Sigmoid colon (tissue), 4 donors: ENCODE measurements around the gene FMO2.

Experiments used
- EP300 ChIP-seq, 4 donors: sonication (generic); formaldehyde crosslinking; IDR thresholded peaks; one replicate each; pipeline ENCODE4 v1.6.1; 2017; ENCODE audit warnings: antibody characterized with exemption in 4 of 4
- TF ChIP-seq, protein P1 (sequence below), 4 experiments: fragments of 450-650 bp in 3 of 4; fragments of 200-600 bp in 1 of 4; IDR thresholded peaks; one replicate each; pipeline ENCODE4 v1.5.1; 2016 to 2019; ENCODE audit warnings: antibody characterized with exemption in 4 of 4, mild to moderate bottlenecking in 3 of 4, moderate library complexity in 2 of 4

DNA sequence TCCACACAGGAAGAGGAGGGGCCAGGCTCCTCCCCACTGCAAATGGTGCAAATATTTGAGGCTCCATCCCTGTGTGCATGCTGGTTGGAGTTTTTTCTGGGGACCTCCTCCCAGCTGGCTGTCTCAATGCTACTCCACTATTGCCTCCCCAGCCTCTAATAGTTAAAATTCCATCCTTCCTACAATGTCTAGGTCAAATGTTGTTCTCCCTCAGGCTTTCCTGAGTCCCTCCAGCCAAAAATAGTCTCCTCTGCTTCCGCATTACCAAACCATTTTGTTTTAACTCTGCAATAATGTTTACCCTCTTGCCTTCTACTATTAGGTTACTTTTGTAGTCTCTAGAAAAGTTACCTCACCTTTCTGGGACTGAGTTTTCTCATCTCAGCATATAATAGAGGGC is 33.6 kb downstream of the FMO2 start:
- TF ChIP-seq, protein P1, sequence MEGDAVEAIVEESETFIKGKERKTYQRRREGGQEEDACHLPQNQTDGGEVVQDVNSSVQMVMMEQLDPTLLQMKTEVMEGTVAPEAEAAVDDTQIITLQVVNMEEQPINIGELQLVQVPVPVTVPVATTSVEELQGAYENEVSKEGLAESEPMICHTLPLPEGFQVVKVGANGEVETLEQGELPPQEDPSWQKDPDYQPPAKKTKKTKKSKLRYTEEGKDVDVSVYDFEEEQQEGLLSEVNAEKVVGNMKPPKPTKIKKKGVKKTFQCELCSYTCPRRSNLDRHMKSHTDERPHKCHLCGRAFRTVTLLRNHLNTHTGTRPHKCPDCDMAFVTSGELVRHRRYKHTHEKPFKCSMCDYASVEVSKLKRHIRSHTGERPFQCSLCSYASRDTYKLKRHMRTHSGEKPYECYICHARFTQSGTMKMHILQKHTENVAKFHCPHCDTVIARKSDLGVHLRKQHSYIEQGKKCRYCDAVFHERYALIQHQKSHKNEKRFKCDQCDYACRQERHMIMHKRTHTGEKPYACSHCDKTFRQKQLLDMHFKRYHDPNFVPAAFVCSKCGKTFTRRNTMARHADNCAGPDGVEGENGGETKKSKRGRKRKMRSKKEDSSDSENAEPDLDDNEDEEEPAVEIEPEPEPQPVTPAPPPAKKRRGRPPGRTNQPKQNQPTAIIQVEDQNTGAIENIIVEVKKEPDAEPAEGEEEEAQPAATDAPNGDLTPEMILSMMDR (IDR thresholded peaks at IDR 0.05) = no peak
- TF ChIP-seq EP300 (IDR thresholded peaks at IDR 0.05) = no peak
